ENCODE results near the gene MEX3A.
A peak's percentile ranks its signal among the peaks of the same experiment; 100 is the strongest.

MEX3A gene

GRCh38 chr1:156102633-156103511, 20.6 kb upstream of the MEX3A start:
- no peak for DNase-seq
- H3K36me3 ChIP-seq, result no peaks in the 10 kb centered on the region
- peak overlapping the region in 1 of 2 donors; percentile 10 for H3K4me3 ChIP-seq
- H3K4me1 ChIP-seq, result peaks cover 7 to 74% (median 60%) of the 10 kb centered on the region in 4 donors
- peak overlapping the region; percentile 94 to 97 for H3K27ac ChIP-seq
- no peaks in the 10 kb centered on the region for H3K27me3 ChIP-seq
- H3K9me3 ChIP-seq, result no peaks in the 10 kb centered on the region
- intact Hi-C loops (cut with DNase I; ENCODE audit: low total_unique reads), result no loop called here
- TF ChIP-seq CTCF (IDR thresholded peaks at IDR 0.05), result no peak

- Histone ChIP-seq H3K36me3 (no peaks in the 10 kb centered on the region), H3K9me3 (no peaks in the 10 kb centered on the region), H3K27me3 (no peaks in the 10 kb centered on the region), H3K27ac (peak overlapping the region; percentile 94 to 97), H3K4me1 (peaks cover 11 to 75% (median 60%) of the 10 kb centered on the region in 4 donors), H3K4me3 (no peak overlapping the region)
- intact Hi-C loops (cut with DNase I; ENCODE audit: low total_unique reads), result no loop called here
- no peak for TF ChIP-seq CTCF (IDR thresholded peaks at IDR 0.05)
- DNase-seq, result no peak
Observed at GRCh38 chr1:156101880-156102279, 19.6 kb upstream of the MEX3A start.

- Histone ChIP-seq H3K4me3 (no peak overlapping the region), H3K27me3 (no peaks in the 10 kb centered on the region), H3K27ac (peak overlapping the region; percentile 94 to 97), H3K4me1 (peaks cover 7 to 70% (median 57%) of the 10 kb centered on the region in 4 donors), H3K36me3 (no peaks in the 10 kb centered on the region), H3K9me3 (no peaks in the 10 kb centered on the region)
- intact Hi-C loops (cut with DNase I; ENCODE audit: low total_unique reads), result no loop called here
- TF ChIP-seq CTCF (IDR thresholded peaks at IDR 0.05), result no peak
- DNase-seq, result no peak
Observed at GRCh38 chr1:156100205-156100995, 18.1 kb upstream of the MEX3A start.

GRCh38 chr1:156099282-156099681, 17.0 kb upstream of the MEX3A start:
- Histone ChIP-seq H3K9me3 (no peaks in the 10 kb centered on the region), H3K27me3 (no peaks in the 10 kb centered on the region), H3K36me3 (no peaks in the 10 kb centered on the region), H3K4me1 (peaks cover 5 to 59% (median 46%) of the 10 kb centered on the region in 4 donors), H3K4me3 (no peak overlapping the region), H3K27ac (peak overlapping the region in 1 of 2 donors; percentile 86)
- intact Hi-C loops (cut with DNase I; ENCODE audit: low total_unique reads), result no loop called here
- TF ChIP-seq CTCF (IDR thresholded peaks at IDR 0.05), result no peak
- no peak for DNase-seq

- Histone ChIP-seq H3K27ac (peak overlapping the region in 1 of 2 donors; percentile 86), H3K9me3 (no peaks in the 10 kb centered on the region), H3K36me3 (no peaks in the 10 kb centered on the region), H3K4me1 (peaks cover 5 to 54% (median 41%) of the 10 kb centered on the region in 4 donors), H3K4me3 (no peak overlapping the region), H3K27me3 (no peaks in the 10 kb centered on the region)
- intact Hi-C loops (cut with DNase I; ENCODE audit: low total_unique reads), result no loop called here
- TF ChIP-seq CTCF (IDR thresholded peaks at IDR 0.05), result no peak
- DNase-seq, result no peak
Observed at GRCh38 chr1:156098784-156099183, 16.5 kb upstream of the MEX3A start.
